Measurements from ENCODE around the gene APOBEC3A.

DNA sequence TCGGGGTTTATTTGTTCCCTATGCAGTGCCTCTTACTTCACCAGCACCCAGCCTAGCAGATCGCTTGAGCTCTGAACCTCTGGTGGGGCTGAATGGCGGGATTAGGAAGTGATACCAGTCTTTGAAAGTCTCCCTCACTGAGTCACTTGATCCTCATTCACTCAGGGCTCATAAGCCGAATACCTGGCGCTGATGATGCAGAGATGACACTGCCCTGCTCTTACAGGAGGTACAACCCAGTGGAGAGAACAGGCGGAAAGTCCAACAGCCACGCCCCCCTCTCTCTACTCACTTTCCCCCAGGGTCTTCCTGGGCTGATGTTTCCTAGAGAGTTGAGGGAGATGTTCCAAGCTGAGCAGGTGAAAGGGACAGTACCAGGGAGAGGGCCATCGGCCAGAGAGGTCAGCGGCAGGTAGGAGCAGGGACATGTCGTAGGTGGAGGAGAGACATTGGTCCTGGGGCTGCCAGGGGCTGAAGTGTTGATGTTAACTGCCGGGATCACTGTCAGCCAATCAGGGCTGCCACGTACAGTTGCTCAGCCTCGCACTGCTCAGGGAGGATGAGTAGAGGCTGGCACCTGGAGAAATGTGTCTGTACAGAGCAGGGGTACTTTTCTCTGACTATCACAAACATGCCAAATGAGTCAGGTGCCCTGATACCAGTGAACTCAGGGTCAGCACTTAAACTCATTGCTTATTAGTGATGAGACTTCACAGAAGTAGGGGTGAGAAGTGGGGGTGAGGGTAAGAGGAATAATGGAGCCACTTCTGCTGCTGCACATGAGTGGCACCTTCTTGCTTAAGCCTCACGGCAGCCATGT is 9.9 kb upstream of the APOBEC3A start:
- TF ChIP-seq, protein P1, sequence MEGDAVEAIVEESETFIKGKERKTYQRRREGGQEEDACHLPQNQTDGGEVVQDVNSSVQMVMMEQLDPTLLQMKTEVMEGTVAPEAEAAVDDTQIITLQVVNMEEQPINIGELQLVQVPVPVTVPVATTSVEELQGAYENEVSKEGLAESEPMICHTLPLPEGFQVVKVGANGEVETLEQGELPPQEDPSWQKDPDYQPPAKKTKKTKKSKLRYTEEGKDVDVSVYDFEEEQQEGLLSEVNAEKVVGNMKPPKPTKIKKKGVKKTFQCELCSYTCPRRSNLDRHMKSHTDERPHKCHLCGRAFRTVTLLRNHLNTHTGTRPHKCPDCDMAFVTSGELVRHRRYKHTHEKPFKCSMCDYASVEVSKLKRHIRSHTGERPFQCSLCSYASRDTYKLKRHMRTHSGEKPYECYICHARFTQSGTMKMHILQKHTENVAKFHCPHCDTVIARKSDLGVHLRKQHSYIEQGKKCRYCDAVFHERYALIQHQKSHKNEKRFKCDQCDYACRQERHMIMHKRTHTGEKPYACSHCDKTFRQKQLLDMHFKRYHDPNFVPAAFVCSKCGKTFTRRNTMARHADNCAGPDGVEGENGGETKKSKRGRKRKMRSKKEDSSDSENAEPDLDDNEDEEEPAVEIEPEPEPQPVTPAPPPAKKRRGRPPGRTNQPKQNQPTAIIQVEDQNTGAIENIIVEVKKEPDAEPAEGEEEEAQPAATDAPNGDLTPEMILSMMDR (IDR thresholded peaks at IDR 0.05; ENCODE audit: control extremely low read depth in 1 of 3, insufficient read depth in 1 of 3, low read depth in 1 of 3, low read length in 3 of 3) = no peak
- TF ChIP-seq YY1 (IDR thresholded peaks at IDR 0.05; ENCODE audit: low read depth, low read length) (no peak), CEBPB (IDR thresholded peaks at IDR 0.05; ENCODE audit: low read depth, low read length) (no peak), CHD2 (IDR thresholded peaks at IDR 0.05; ENCODE audit: low read length) (no peak), RAD21 (IDR thresholded peaks at IDR 0.05 in 1 of 2, conservative IDR thresholded peaks at IDR 0.05 in 1 of 2; ENCODE audit: low read depth in 2 of 2, low read length in 2 of 2) (no peak), EP300 (IDR thresholded peaks at IDR 0.05; ENCODE audit: borderline replicate concordance in 1 of 2, low read depth in 2 of 2, low read length in 2 of 2) (no peak), BACH1 (IDR thresholded peaks at IDR 0.05; ENCODE audit: low read length) (no peak), KDM1A (IDR thresholded peaks at IDR 0.05; ENCODE audit: borderline replicate concordance, low read length) (no peak)
- TF ChIP-seq, protein P2, sequence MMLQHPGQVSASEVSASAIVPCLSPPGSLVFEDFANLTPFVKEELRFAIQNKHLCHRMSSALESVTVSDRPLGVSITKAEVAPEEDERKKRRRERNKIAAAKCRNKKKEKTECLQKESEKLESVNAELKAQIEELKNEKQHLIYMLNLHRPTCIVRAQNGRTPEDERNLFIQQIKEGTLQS (IDR thresholded peaks at IDR 0.05; ENCODE audit: insufficient read depth, low read depth, low read length) = no peak
